Vagina (tissue), 2 donors: ENCODE results near the gene CNNM1.

Source experiments
- CTCF ChIP-seq, 3 experiments: fragments of 450-650 bp in 2 of 3; fragments of 200-600 bp in 1 of 3; sonication (generic) in 1 of 3; IDR thresholded peaks; one replicate each; pipeline ENCODE4 v1.5.1; 2017 to 2019; ENCODE audit warnings: antibody characterized with exemption in 3 of 3, mild to moderate bottlenecking in 2 of 3, moderate library complexity in 2 of 3
- POLR2A ChIP-seq, 2 donors: fragments of 450-650 bp; IDR thresholded peaks; one replicate each; pipeline ENCODE4 v1.6.1; 2017; ENCODE audit warnings: antibody characterized with exemption in 2 of 2, mild to moderate bottlenecking in 2 of 2, moderate library complexity in 2 of 2
- POLR2AphosphoS5 ChIP-seq, 2 donors: sonication (generic); formaldehyde crosslinking; IDR thresholded peaks; one replicate each; pipeline ENCODE4 v1.9.0; 2017; ENCODE audit warnings: antibody characterized with exemption in 2 of 2, mild to moderate bottlenecking in 2 of 2, low read depth in 1 of 2; ENCODE audit not compliant: insufficient read depth in 1 of 2

- TF ChIP-seq CTCF (IDR thresholded peaks at IDR 0.05) (no peak), POLR2AphosphoS5 (IDR thresholded peaks at IDR 0.05; ENCODE audit: insufficient read depth in 1 of 2, low read depth in 1 of 2) (no peak), POLR2A (IDR thresholded peaks at IDR 0.05) (no peak)
Measured at GRCh38 chr10:99345350-99345749, 16.2 kb downstream of the CNNM1 start.
